PFSK-1 (cell line): ENCODE results near the gene CEBPG.

Experiments used
- FOXP2 ChIP-seq: optimal IDR thresholded peaks from 2 replicates; pipeline ENCODE3; 2011; ENCODE audit warnings: borderline replicate concordance, control low read depth, inconsistent platforms; ENCODE audit not compliant: insufficient read depth; ENCODE audit errors: extremely low read length, extremely low read depth
- POLR2AphosphoS5 ChIP-seq: IDR thresholded peaks from 2 replicates; pipeline ENCODE4 v1.6.1; 2012; ENCODE audit warnings: low read depth, mild to moderate bottlenecking, control low read depth, low read length, moderate library complexity
- SIN3A ChIP-seq: IDR thresholded peaks from 2 replicates; pipeline ENCODE4 v1.6.1; 2012; ENCODE audit warnings: mild to moderate bottlenecking, low read length, moderate library complexity, borderline replicate concordance; ENCODE audit not compliant: insufficient read depth
- TAF1 ChIP-seq: IDR thresholded peaks from 2 replicates; pipeline ENCODE4 v1.6.1; 2012; ENCODE audit warnings: low read length, control low read depth, borderline replicate concordance; ENCODE audit not compliant: insufficient read depth
- TF ChIP-seq, protein P1 (sequence below), 2 experiments: IDR thresholded peaks; 2 replicates each; pipeline versions ENCODE4 v1.6.1 to v1.8.0; 2011 to 2012; ENCODE audit warnings: low read depth in 2 of 2, low read length in 2 of 2, control low read depth in 1 of 2, inconsistent platforms in 1 of 2, mild to moderate bottlenecking in 1 of 2, moderate library complexity in 1 of 2; ENCODE audit not compliant: insufficient read depth in 1 of 2

Gene CEBPG

DNA sequence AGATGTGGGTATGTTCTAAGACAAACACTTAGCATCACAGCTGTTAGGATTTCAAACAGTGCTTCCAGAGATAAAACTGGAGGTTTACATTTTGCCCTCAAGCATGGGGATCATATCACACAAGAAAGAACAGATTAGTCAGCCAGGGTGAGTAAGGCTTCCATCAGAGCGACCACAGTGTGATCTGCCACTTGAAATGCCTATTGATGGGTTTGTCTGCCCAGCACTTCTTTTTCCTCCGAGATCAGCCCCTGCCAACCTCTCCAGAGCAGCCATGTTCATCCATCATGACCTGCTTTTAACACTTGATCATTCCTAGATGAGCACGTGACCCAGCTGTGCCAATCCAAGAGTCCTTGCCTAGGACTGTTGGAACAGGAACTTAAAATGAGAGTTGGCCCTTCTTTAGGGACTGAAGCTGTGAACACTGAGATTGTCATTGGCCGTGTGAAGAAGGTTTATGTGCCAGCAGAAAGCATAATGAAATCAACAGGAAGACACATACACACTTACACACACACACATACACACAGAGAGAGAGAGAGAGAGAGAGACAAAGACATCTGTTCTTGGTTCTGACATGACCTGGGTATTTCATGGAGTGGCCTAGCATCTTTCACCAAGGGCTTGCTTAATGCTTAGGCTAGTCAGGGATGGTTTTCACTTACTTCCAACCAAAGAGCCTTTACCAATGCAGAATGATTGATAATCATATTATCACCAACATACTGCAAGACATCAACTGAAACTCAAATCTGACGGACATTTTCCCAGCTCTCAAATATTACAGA lies 5.2 kb upstream of the CEBPG start:
- TF ChIP-seq FOXP2: no peak
- no peak for TF ChIP-seq SIN3A
- no peak for TF ChIP-seq POLR2AphosphoS5
- TF ChIP-seq, protein P1, sequence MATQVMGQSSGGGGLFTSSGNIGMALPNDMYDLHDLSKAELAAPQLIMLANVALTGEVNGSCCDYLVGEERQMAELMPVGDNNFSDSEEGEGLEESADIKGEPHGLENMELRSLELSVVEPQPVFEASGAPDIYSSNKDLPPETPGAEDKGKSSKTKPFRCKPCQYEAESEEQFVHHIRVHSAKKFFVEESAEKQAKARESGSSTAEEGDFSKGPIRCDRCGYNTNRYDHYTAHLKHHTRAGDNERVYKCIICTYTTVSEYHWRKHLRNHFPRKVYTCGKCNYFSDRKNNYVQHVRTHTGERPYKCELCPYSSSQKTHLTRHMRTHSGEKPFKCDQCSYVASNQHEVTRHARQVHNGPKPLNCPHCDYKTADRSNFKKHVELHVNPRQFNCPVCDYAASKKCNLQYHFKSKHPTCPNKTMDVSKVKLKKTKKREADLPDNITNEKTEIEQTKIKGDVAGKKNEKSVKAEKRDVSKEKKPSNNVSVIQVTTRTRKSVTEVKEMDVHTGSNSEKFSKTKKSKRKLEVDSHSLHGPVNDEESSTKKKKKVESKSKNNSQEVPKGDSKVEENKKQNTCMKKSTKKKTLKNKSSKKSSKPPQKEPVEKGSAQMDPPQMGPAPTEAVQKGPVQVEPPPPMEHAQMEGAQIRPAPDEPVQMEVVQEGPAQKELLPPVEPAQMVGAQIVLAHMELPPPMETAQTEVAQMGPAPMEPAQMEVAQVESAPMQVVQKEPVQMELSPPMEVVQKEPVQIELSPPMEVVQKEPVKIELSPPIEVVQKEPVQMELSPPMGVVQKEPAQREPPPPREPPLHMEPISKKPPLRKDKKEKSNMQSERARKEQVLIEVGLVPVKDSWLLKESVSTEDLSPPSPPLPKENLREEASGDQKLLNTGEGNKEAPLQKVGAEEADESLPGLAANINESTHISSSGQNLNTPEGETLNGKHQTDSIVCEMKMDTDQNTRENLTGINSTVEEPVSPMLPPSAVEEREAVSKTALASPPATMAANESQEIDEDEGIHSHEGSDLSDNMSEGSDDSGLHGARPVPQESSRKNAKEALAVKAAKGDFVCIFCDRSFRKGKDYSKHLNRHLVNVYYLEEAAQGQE (IDR thresholded peaks at IDR 0.05; ENCODE audit: insufficient read depth in 1 of 2, low read depth in 2 of 2, low read length in 2 of 2): no peak
- TF ChIP-seq TAF1: no peak

DNA sequence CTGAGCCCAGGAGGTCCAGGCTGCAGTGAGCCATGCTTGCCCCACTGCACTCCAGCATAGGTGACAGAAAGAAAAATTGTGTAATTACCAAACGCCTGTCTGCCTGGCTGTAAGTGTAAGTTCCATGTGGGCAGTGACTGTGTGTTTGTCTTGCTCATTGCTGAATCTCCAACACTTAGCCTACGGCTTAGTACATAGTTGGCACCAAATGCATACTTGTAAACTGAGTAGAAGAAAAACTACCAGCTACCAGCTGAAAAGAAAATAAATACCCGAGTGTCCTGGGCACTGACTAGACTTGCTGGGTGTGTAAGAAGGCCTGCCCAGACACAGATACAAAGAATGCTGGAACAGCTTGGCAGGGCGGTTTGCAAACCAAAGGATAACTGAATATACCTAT lies 2.7 kb upstream of the CEBPG start:
- TF ChIP-seq TAF1: no peak
- TF ChIP-seq POLR2AphosphoS5: no peak
- TF ChIP-seq, protein P1 (IDR thresholded peaks at IDR 0.05; ENCODE audit: insufficient read depth in 1 of 2, low read depth in 2 of 2, low read length in 2 of 2): no peak
- TF ChIP-seq SIN3A: no peak
- TF ChIP-seq FOXP2: no peak

DNA sequence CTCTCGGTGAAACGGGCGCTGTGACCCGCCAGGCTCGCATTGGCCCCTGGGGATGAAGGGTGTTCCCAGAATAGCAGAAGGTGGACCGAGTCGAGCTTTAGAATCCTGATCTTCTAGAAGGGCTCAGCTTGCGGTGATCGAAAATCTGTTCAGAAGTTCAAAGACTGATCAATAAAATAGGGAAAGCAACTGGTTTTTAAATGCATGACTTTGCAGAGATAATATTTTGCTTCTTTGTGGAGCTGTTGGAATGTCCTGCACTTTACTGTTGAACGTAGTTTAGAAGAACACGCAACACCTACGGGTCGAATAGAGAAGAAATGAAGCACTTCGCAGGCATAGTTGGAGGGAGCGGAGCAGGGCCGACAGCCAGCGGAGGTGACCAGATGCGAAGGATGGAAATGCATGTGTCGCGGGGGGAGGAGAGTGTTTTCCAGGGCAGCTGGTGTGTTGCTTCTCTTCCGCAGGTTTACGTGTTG lies 766 bp downstream of the CEBPG start:
- TF ChIP-seq, protein P1 (IDR thresholded peaks at IDR 0.05; ENCODE audit: insufficient read depth in 1 of 2, low read depth in 2 of 2, low read length in 2 of 2): no peak

DNA sequence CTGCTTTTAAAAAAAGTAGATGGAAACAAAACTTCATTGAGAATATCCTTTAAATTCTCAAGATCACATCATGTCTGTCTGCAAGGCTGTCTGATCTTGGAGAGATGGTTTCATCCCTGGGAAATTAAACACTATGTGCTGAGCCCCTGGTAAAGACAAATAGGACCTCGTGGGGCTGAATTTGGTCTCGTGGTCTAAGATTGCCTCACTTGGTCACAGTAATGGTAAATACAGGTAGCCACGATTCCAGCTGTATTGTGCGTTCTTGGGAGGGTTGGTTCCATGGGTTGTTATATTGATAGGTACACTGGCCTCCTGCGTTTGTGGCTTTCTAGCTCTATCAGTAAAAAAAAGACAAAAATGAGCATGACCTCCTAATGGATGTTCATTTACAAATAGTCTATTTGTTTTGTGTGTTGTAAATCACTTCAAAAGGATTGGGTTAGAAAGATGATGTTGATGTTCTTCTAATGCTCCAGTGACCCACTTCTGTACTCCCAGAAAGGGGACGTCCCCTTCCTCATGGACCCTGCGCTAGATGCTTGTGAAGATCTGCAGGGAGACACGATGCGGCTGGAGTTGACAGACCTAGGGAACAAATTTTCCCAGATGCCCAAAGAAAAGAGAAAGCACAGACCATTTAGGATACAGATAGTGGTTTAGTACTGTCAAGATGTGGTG lies 1.8 kb downstream of the CEBPG start:
- TF ChIP-seq POLR2AphosphoS5 (no peak), FOXP2 (no peak), TAF1 (no peak), SIN3A (no peak)
- TF ChIP-seq, protein P1 (IDR thresholded peaks at IDR 0.05; ENCODE audit: insufficient read depth in 1 of 2, low read depth in 2 of 2, low read length in 2 of 2): no peak

DNA sequence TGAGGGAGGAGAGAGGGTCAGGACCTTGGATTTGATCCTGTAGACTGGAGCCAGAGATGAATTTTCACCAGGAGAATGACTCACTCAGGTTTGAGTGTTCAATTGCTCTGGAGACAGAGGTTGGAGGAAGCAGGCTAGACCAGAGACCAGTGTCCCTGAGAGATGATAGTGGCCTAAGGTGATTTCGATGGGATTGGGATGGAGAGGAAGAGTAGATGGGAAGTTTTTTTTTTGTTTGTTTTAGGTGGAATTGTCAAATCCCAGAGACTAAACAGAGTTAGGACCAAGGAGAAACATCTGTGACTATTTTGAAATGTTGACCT lies 2.3 kb downstream of the CEBPG start:
- TF ChIP-seq, protein P1 (IDR thresholded peaks at IDR 0.05; ENCODE audit: insufficient read depth in 1 of 2, low read depth in 2 of 2, low read length in 2 of 2): no peak
- no peak for TF ChIP-seq TAF1
- TF ChIP-seq FOXP2: no peak
- no peak for TF ChIP-seq SIN3A
- no peak for TF ChIP-seq POLR2AphosphoS5
